Measurements from ENCODE around the gene UBE2A. TPM values are rescaled to one million over a fixed set of nuclear protein-coding genes. Genes with fewer than 3 reads are reported as not detected.

The UBE2A gene
- total RNA-seq, 1 donor from 2014 or later: 68.2 TPM

DNA sequence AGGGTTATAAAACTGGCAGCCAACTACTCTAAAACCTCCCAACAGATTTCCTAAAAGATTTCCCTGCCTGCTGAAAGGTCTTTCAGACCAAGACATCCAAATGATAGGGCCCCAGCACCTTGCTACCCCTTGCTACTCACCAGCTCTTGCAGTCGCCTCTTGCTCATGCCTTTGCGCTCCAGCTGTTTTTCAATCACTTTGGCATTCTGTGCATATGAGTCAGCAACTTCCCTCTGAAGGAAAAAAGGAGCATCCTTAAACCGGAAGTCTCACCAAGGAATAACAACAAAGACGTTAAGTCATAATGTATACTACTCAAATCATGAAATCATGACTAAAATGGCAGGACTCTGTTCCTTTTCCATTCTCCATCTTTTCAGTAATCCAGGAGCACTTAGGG lies 33.2 kb upstream of the UBE2A start:
- H3K27ac Mint-ChIP-seq (ENCODE audit: unreplicated experiment): peak overlapping the region; percentile 58

DNA sequence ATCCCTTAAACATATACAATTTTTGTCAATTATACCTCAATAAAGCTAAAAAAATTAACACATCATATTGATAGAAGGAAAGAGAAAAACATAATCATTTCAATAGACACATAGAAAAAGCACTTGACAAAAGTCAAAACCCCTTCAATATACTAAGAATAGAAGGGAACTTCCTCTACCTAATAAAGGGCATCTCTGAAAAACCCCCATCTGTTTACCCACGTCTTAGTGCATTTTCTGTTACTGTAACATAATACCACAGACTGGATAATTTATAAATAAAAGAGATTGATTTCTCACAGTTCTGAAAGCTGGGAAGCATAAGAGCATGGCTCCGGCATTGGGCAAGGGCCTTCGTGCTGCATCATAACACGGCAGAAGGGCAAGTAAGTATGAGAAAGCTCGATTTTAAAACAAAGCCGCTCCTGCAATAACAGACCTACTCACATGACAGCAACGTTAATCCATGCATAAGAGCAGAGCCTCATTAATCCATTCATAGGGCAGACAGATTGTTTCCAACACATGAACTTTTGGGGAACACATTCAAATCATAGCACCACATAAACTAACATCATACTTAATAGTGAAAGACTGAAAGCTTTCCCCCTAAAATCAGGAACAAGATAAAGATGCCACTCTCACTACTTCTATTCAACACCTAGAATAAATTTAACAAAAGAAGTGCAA lies 24.9 kb upstream of the UBE2A start:
- TF ChIP-seq, protein P1, sequence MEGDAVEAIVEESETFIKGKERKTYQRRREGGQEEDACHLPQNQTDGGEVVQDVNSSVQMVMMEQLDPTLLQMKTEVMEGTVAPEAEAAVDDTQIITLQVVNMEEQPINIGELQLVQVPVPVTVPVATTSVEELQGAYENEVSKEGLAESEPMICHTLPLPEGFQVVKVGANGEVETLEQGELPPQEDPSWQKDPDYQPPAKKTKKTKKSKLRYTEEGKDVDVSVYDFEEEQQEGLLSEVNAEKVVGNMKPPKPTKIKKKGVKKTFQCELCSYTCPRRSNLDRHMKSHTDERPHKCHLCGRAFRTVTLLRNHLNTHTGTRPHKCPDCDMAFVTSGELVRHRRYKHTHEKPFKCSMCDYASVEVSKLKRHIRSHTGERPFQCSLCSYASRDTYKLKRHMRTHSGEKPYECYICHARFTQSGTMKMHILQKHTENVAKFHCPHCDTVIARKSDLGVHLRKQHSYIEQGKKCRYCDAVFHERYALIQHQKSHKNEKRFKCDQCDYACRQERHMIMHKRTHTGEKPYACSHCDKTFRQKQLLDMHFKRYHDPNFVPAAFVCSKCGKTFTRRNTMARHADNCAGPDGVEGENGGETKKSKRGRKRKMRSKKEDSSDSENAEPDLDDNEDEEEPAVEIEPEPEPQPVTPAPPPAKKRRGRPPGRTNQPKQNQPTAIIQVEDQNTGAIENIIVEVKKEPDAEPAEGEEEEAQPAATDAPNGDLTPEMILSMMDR (IDR thresholded peaks at IDR 0.05): no peak
- Mint-ChIP-seq H3K27ac (ENCODE audit: unreplicated experiment) (no peak overlapping the region), H3K36me3 (ENCODE audit: unreplicated experiment) (peaks cover 5% of the 10 kb centered on the region), H3K4me3 (ENCODE audit: unreplicated experiment) (no peak overlapping the region), H3K4me1 (ENCODE audit: unreplicated experiment) (no peaks in the 10 kb centered on the region), H3K27me3 (ENCODE audit: unreplicated experiment) (no peaks in the 10 kb centered on the region), H3K9me3 (ENCODE audit: unreplicated experiment) (peaks cover 5% of the 10 kb centered on the region)
- no peak for DNase-seq (ENCODE audit: extremely low spot score, unreplicated experiment)

More for the DNA sequence above, 33.2 kb upstream of the UBE2A start:
- Mint-ChIP-seq H3K4me3 (ENCODE audit: unreplicated experiment) (no peak overlapping the region), H3K4me1 (ENCODE audit: unreplicated experiment) (peaks cover 6% of the 10 kb centered on the region), H3K27me3 (ENCODE audit: unreplicated experiment) (no peaks in the 10 kb centered on the region), H3K9me3 (ENCODE audit: unreplicated experiment) (peaks cover 7% of the 10 kb centered on the region), H3K36me3 (ENCODE audit: unreplicated experiment) (peaks cover 13% of the 10 kb centered on the region)
- TF ChIP-seq, protein P1 (IDR thresholded peaks at IDR 0.05): no peak
- no peak for DNase-seq (ENCODE audit: extremely low spot score, unreplicated experiment)

DNA sequence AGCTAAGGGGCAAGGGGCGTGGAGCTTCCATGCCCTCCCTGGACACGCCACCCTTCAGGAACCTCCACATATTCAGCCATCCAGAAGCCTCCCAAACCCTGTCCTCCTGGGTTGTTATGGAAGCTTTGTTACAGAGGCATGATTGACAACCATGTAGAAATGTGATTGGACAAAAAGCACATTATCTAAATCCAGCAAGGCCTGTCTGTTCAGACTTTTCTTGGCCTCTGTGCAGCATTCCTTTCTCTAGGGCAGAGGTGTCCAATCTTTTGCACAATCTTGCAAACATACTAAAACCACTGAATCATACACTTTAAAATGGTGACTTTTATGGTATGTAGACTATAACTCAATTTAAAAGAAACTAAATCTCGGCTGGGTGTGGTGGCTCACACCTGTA lies 21.9 kb upstream of the UBE2A start:
- DNase-seq (ENCODE audit: extremely low spot score, unreplicated experiment): no peak
- Mint-ChIP-seq H3K36me3 (ENCODE audit: unreplicated experiment) (peaks cover 7% of the 10 kb centered on the region), H3K27me3 (ENCODE audit: unreplicated experiment) (no peaks in the 10 kb centered on the region), H3K4me1 (ENCODE audit: unreplicated experiment) (no peaks in the 10 kb centered on the region), H3K27ac (ENCODE audit: unreplicated experiment) (no peak overlapping the region), H3K4me3 (ENCODE audit: unreplicated experiment) (no peak overlapping the region), H3K9me3 (ENCODE audit: unreplicated experiment) (peaks cover 5% of the 10 kb centered on the region)
- TF ChIP-seq, protein P1 (IDR thresholded peaks at IDR 0.05): no peak

DNA sequence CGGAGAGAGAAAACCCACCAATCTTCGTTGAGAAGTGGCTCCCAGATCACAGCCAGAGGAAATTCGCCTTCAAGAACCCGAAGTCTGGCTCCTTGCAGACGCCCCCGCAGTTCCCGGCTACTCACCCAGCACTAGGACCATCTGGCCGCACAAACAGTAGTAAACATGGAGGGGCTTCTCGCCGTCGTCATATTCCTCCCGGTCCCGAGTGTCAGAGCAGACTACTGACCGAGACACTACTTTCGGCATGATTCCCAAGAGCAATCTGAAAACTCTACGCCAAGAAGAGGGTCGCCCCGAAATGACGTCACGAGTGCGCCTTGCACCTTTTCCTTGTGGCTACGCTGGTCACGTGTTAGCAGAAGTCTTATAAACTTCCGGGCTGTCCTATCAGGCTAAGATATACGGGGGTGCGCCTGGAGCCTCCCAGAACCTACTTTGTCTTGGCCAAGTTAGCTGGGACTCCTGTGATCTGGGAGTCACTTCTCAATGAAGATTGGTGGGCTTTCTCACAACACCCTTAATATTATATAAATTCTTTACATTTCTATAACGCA lies 9.2 kb upstream of the UBE2A start, which contains the start of gene STEEP1:
TSS of gene STEEP1 (minus strand) at position 303 of the 557 bp plus-strand sequence. CDS start at position 249, 54 bp downstream.
- Mint-ChIP-seq H3K4me1 (ENCODE audit: unreplicated experiment) (peaks cover 10% of the 10 kb centered on the region), H3K9me3 (ENCODE audit: unreplicated experiment) (peaks cover 7% of the 10 kb centered on the region), H3K27me3 (ENCODE audit: unreplicated experiment) (no peaks in the 10 kb centered on the region), H3K36me3 (ENCODE audit: unreplicated experiment) (no peaks in the 10 kb centered on the region), H3K27ac (ENCODE audit: unreplicated experiment) (peak within 1 kb of the TSS; percentile 94), H3K4me3 (ENCODE audit: unreplicated experiment) (peak within 1 kb of the TSS; percentile 93)
- DNase-seq (ENCODE audit: extremely low spot score, unreplicated experiment): peak; percentile 92
- TF ChIP-seq, protein P1 (IDR thresholded peaks at IDR 0.05): no peak

DNA sequence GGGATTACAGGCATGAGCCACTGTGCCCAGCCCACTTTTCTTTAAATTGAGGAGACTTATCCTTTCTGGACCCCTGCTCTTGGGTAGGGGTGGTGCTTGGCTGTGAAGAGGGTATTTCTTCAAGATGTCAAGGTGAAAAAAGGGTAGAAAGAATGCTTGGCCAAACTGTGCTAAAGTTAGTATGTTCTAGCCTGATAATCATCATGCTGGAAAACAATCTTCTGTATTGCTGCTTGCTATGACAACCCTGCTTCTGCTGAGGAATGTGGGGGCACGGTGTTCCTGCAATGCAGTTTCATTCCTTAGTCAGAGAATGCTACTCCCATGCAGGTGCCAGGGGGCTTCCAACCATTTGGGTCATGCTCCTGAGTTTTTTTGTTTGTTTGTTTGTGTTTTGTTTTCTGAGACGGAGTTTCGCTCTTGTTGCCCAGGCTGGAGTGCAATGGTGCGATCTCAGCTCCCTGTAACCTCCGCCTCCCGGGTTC lies 4.0 kb upstream of the UBE2A start:
- no peak for DNase-seq (ENCODE audit: extremely low spot score, unreplicated experiment)
- H3K27me3 Mint-ChIP-seq (ENCODE audit: unreplicated experiment): no peaks in the 10 kb centered on the region
- peaks cover 6% of the 10 kb centered on the region for H3K4me1 Mint-ChIP-seq (ENCODE audit: unreplicated experiment)
- no peaks in the 10 kb centered on the region for H3K36me3 Mint-ChIP-seq (ENCODE audit: unreplicated experiment)
- H3K27ac Mint-ChIP-seq (ENCODE audit: unreplicated experiment): no peak overlapping the region
- TF ChIP-seq, protein P1 (IDR thresholded peaks at IDR 0.05): no peak
- no peak overlapping the region for H3K4me3 Mint-ChIP-seq (ENCODE audit: unreplicated experiment)
- H3K9me3 Mint-ChIP-seq (ENCODE audit: unreplicated experiment): peaks cover 7% of the 10 kb centered on the region

Data from osteocyte (in vitro differentiated cells).